ENCODE measurements around the gene RAP1GAP.
"Not testable (repeated sequence)": the region's sequence is repeated elsewhere in the genome, so short reads cannot be mapped to it uniquely, and the experiment has no call there.

- not testable (repeated sequence) for TF ChIP-seq CTCF (conservative IDR thresholded peaks at IDR 0.05; ENCODE audit: low read length); EZH2phosphoT487 (IDR thresholded peaks at IDR 0.05; ENCODE audit: borderline replicate concordance, low read depth, low read length)
Measured at GRCh38 chr1:21631590-21631943, 37.6 kb downstream of the RAP1GAP start.
